Esophagus squamous epithelium (tissue), 4 donors: ENCODE measurements around the gene HES4.

ENCODE experiments used
- POLR2A ChIP-seq, 4 donors: fragments of 450-650 bp; IDR thresholded peaks; one replicate each; pipeline ENCODE4 v1.6.1; 2017; ENCODE audit warnings: antibody characterized with exemption in 4 of 4, mild to moderate bottlenecking in 4 of 4, moderate library complexity in 3 of 4
- TF ChIP-seq, protein P1 (sequence below), 6 experiments: fragments of 450-650 bp in 4 of 6; fragments of 200-600 bp in 2 of 6; sonication (generic) in 2 of 6; IDR thresholded peaks; one replicate each; pipeline ENCODE4 v1.5.1; 2016 to 2019; ENCODE audit warnings: antibody characterized with exemption in 6 of 6, mild to moderate bottlenecking in 4 of 6, moderate library complexity in 4 of 6

DNA sequence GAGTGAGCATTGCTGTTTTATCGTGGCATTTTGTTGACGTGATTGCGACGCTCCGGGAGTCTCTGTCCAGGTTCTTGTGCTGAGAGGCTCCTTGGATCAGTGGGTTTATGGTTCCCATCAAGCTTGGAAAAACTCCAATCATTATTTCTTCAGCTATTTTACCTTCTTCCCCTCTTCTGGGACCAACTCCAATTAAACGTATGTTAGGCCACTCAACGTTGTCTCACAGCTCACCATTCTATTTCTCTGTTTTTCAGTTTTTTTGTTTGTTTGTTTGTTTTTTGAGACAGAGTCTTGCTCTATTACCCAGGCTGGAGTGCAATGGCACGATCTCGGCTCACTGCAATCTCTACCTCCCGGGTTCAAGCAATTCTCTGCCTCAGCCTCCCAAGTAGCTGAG, 8.0 kb downstream of the HES4 start:
- no peak for TF ChIP-seq POLR2A (IDR thresholded peaks at IDR 0.05)
- TF ChIP-seq, protein P1, sequence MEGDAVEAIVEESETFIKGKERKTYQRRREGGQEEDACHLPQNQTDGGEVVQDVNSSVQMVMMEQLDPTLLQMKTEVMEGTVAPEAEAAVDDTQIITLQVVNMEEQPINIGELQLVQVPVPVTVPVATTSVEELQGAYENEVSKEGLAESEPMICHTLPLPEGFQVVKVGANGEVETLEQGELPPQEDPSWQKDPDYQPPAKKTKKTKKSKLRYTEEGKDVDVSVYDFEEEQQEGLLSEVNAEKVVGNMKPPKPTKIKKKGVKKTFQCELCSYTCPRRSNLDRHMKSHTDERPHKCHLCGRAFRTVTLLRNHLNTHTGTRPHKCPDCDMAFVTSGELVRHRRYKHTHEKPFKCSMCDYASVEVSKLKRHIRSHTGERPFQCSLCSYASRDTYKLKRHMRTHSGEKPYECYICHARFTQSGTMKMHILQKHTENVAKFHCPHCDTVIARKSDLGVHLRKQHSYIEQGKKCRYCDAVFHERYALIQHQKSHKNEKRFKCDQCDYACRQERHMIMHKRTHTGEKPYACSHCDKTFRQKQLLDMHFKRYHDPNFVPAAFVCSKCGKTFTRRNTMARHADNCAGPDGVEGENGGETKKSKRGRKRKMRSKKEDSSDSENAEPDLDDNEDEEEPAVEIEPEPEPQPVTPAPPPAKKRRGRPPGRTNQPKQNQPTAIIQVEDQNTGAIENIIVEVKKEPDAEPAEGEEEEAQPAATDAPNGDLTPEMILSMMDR (IDR thresholded peaks at IDR 0.05) = no peak
